ENCODE data around the gene MSGN1.

The MSGN1 gene

DNA sequence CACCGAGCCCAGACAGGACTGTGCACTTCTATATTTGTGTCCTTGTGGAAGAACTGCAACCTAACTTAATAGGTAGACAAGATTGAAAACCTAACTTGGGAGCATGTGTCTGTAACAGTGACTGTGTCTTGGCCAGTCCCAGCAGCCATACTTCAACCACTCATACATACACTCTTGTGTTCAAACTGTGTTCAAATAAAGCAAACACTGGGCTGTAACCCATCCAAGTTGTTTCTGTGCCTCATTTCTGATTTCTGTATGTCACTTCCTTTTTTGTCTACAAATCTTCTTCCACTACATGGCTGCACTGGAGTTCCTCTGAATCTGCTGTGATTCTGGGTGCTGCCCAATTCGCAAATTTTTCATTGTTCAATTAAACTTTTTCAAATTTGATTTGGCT lies 31.0 kb downstream of the MSGN1 start:
- DNase-seq (ENCODE audit: low read depth in 2 of 3, low spot score in 2 of 3): no peak

DNA sequence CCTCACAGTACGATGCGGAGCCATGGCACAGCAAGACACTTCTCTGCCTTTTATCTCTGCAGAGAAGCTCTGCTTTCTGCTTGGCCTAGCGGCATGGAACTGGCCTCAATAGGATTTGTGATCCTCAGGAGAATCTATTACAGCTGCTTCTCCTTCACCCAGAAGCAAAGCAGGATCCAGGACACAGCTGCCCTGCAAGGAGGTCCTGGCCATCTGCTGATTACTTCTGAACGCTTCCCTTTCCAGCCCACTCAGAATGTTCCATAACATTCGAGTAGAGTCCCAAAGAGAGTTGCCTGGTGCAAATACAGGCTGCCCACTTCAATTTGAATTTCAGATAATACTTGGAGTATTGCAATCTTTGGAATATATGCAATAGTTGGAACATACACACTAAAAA lies 33.0 kb downstream of the MSGN1 start:
- DNase-seq (ENCODE audit: low read depth in 2 of 3, low spot score in 2 of 3): no peak

DNA sequence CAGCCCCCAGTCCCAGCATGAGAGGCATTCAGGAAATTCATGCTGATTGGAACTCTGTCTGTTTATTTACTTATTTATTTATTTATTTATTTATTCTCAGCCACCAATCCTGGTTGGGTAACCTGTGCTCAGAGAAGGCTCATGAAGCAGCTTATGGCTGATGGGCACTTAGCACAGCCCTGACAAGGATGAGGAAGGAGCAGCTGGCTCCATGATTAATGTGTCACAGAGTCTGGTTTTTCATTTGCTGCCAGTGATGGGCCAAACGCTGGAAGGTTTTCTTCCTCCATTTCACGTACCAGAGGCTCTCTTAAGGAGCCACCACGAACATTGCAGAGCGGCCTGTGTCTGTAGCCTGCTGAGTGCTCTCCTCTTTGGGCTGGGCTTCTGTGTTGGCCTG lies 33.9 kb downstream of the MSGN1 start:
- no peak for DNase-seq (ENCODE audit: low read depth in 2 of 3, low spot score in 2 of 3)

DNA sequence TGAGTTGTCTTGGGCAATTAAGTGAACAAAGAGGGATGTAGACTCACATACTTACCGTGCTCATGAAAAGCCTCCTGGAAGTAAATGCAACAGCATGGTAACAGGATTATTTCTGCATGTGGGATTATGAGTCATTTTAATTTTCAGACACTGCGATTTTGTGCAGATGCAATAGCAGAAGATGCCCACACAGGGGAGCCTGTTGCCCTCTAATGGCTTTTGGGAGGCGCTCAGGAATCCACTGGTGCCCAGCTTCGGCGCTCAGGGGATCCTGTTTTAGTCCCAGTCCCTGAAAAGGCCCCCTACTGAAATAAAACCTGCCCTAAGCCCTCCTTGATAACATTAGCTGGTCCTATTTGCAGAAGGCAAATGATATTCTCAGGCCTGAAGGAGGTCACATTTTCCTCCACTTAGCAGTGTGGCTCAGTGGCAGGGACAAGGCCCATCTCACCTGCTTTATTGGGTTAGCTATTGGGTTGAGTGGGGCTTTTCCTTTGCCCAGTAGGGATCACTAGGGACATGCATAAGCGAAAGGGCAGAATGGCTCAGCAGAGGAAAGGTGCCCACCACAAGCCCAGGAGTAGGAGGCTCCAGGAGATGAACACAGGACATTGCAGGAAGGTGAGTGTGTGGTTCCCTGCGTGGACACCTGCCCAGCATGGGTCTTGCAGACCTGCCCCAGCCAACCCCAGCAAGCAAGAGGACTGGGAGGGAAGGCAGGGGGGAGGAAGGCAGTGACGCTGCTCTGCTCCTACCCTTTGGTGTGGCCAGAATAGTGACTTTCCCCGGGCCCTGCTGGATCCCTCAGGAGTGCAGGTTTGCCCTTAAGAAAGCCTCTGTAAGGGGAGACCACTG lies 35.7 kb downstream of the MSGN1 start:
- DNase-seq (ENCODE audit: low read depth in 2 of 3, low spot score in 2 of 3): no peak

DNA sequence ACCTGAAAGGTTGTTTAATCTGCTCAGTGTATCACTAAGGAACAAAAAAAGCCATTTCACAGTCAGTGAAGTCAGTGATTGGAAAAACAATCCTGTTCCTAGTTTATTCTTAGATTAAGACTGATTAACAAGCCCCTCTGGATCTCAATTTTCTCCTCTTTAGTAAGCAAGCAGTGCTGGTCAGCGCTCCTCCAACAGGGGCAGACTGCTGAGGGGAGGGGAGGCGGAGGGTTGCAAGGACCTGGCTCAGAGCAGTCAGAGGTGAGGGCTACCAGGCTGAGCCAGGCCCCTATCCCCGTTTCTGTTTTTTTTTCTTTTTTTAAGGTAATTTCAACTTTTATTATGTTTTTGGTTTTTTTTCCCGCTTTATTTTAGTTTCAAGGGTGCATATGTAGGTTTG lies 37.5 kb downstream of the MSGN1 start:
- DNase-seq (ENCODE audit: low read depth in 2 of 3, low spot score in 2 of 3): no peak

DNA sequence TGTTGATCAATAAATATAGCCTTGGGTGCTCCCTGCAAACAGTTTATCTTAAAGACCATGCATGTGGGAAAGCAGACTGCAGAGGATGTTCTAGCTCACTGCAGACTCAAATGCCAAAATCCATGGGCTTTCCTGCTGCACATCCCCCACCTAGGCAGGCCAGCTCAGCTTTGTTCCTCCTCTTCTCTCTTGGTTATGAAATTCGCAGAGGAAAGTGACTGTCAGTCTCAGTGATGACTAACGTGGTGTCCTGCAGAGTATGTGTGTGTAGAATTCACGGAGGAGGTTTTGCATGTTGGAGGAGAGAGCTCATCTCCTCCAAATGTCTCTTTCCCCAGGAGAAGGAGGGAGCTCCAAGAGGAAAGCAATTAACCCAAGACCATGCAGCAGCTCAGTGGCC lies 40.8 kb downstream of the MSGN1 start:
- DNase-seq (ENCODE audit: low read depth in 2 of 3, low spot score in 2 of 3): no peak

DNA sequence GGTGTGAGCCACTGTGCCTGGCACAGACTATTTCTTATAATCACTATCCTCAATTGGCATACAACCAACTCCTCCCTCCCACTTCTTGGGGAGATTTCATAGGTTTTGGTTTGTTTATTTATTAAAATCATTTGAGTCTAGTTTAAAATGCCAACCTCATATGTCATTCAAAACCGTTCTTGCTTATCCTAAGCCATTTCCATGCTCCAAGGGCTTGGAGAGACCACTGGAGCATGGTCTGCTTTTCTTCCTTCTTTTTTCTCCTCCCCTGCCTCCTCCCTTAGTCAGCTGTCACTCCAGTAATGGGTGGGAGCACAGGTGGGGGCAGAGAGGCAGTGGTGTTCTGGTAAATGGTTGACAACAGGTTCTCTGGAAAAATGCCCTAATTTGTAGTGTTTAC lies 41.8 kb downstream of the MSGN1 start:
- DNase-seq (ENCODE audit: low read depth in 2 of 3, low spot score in 2 of 3): no peak

DNA sequence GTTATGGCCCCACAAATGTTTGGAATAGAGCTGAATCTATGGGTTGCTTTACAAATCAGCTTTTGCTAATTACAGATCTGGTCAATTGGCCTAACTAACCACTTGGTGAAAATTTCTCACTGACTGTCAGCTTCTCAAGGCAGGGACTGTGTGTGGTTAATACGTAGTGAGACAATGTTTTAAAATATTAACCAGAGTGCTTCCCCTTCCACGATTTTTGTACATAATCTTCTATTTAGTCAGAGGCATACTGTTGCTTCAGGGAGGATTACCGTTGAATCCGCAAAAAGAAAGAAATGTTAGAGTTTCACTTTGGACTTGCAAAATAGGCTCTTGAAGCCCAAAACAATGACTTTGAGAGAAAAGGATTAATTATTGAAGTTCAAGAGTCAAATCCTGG lies 47.3 kb downstream of the MSGN1 start:
- no peak for DNase-seq (ENCODE audit: low read depth in 2 of 3, low spot score in 2 of 3)

DNA sequence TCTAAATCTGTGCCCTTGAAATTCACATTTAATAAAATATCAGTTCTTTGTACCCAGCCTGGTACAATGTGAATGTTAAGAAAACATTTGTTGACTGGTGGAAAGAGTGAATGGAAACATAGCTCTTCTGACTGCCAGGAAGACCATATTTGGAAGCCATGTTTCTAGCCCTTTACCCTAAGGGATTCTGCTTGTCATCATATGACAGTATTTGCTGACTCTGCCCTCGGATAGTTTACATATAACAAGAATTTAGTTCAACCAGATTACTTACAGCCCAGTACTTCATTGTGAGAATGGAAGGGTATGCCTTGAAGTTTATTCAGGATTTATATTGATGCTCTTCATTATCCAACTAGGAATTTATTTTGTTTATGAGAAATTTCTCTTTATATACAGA lies 48.4 kb downstream of the MSGN1 start:
- no peak for DNase-seq (ENCODE audit: low read depth in 2 of 3, low spot score in 2 of 3)

DNA sequence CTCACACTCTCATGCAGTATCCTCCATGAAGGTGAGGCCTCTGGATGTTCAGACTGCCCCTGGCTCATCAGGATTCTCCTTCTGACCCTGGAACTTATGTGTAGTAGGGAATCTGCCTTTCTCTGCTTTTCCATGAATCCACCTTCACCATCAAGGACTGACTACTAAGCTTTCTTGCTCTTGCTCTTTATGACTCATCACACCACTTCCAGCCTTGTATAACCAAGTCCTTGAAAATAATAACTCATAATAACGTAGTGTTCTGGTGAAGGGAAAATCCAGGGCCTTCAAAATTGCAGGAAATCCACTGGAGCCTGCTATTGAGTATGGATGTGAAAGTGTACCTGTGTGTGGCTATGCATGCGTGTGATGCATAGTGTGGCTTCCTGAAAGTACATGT lies 50.9 kb downstream of the MSGN1 start:
- DNase-seq (ENCODE audit: low read depth in 2 of 3, low spot score in 2 of 3): no peak

Data from activated CD8-positive, alpha-beta memory T cell treated with anti-CD3 and anti-CD28 coated beads for 48 hours (primary cell).